ENCODE results near the gene METRN. TPM values are rescaled to one million over a fixed set of nuclear protein-coding genes. Genes with fewer than 3 reads are reported as not detected.

Gene METRN
- polyA plus RNA-seq, 1 donor (not counting 4 experiments of a cell fraction or from before 2014, with no cell fraction given) = 42.1 TPM

GRCh38 chr16:694863-695354, 20.0 kb upstream of the METRN start:
- H3K79me2 ChIP-seq (ENCODE audit: control insufficient read depth, insufficient read depth, low read length) = no peaks in the 10 kb centered on the region
- no peaks in the 10 kb centered on the region for H3K9me3 ChIP-seq (ENCODE audit: control insufficient read depth, low read depth, low read length)
- FAIRE-seq (no peak), DNase-seq (ENCODE audit: low read depth, low spot score) (no peak)
- no peak overlapping the region for H2AFZ ChIP-seq (ENCODE audit: control insufficient read depth, low read length)
- no peaks in the 10 kb centered on the region for H3K9me1 ChIP-seq (ENCODE audit: control insufficient read depth, extremely low read depth, insufficient read depth, low read length)
- peaks cover 6% of the 10 kb centered on the region for H3K4me1 ChIP-seq (ENCODE audit: control insufficient read depth, extremely low read depth, insufficient read depth, low read length)
- TF ChIP-seq CTCF (optimal IDR thresholded peaks at IDR 0.05 in 1 of 3, IDR thresholded peaks at IDR 0.05 in 1 of 3, conservative IDR thresholded peaks at IDR 0.05 in 1 of 3; ENCODE audit: extremely low read depth in 1 of 3, insufficient read depth in 2 of 3, low read length in 3 of 3) (no peak), EZH2 (IDR thresholded peaks at IDR 0.05; ENCODE audit: low read length) (no peak)
- H3K4me2 ChIP-seq (ENCODE audit: control insufficient read depth, extremely low read depth, insufficient read depth, low read depth, low read length) = peak overlapping the region; percentile 27
- H3K9ac ChIP-seq (ENCODE audit: control insufficient read depth, extremely low read depth, insufficient read depth, low read length) = no peak overlapping the region
- no peaks in the 10 kb centered on the region for H3K36me3 ChIP-seq (ENCODE audit: control insufficient read depth in 2 of 2, extremely low read depth in 1 of 2, insufficient read depth in 2 of 2, low read length in 2 of 2)
- dilution Hi-C loops (cut with MboI; ENCODE audit: extremely low pct_ligation_motif_present, low sequenced_read_pairs) = no loop called here
- H3K27me3 ChIP-seq (ENCODE audit: control insufficient read depth, extremely low read depth, insufficient read depth, low read length) = peaks cover 51% of the 10 kb centered on the region
- no peaks in the 10 kb centered on the region for H4K20me1 ChIP-seq (ENCODE audit: control insufficient read depth, extremely low read depth, insufficient read depth, low read length)
- no peak overlapping the region for H3K4me3 ChIP-seq (ENCODE audit: control insufficient read depth in 2 of 3, extremely low read depth in 1 of 3, insufficient read depth in 2 of 3, low read depth in 1 of 3, low read length in 3 of 3)
- H3K27ac ChIP-seq (ENCODE audit: control insufficient read depth, insufficient read depth, low read length) = no peak overlapping the region

- H3K4me3 ChIP-seq (ENCODE audit: control insufficient read depth in 2 of 3, extremely low read depth in 1 of 3, insufficient read depth in 2 of 3, low read depth in 1 of 3, low read length in 3 of 3) = peak overlapping the region in 1 of 3 experiments; percentile 41
- DNase-seq (ENCODE audit: low read depth, low spot score) (no peak), FAIRE-seq (peak; percentile 41)
- H3K4me1 ChIP-seq (ENCODE audit: control insufficient read depth, extremely low read depth, insufficient read depth, low read length) = peaks cover 6% of the 10 kb centered on the region
- H3K9ac ChIP-seq (ENCODE audit: control insufficient read depth, extremely low read depth, insufficient read depth, low read length) = no peak overlapping the region
- H2AFZ ChIP-seq (ENCODE audit: control insufficient read depth, low read length) = peak overlapping the region; percentile 16
- dilution Hi-C loops (cut with MboI; ENCODE audit: extremely low pct_ligation_motif_present, low sequenced_read_pairs) = no loop called here
- TF ChIP-seq CTCF (optimal IDR thresholded peaks at IDR 0.05 in 1 of 3, IDR thresholded peaks at IDR 0.05 in 1 of 3, conservative IDR thresholded peaks at IDR 0.05 in 1 of 3; ENCODE audit: extremely low read depth in 1 of 3, insufficient read depth in 2 of 3, low read length in 3 of 3) (no peak), EZH2 (IDR thresholded peaks at IDR 0.05; ENCODE audit: low read length) (peak; percentile 73)
- H3K36me3 ChIP-seq (ENCODE audit: control insufficient read depth in 2 of 2, extremely low read depth in 1 of 2, insufficient read depth in 2 of 2, low read length in 2 of 2) = no peaks in the 10 kb centered on the region
- no peaks in the 10 kb centered on the region for H4K20me1 ChIP-seq (ENCODE audit: control insufficient read depth, extremely low read depth, insufficient read depth, low read length)
- no peaks in the 10 kb centered on the region for H3K9me1 ChIP-seq (ENCODE audit: control insufficient read depth, extremely low read depth, insufficient read depth, low read length)
- H3K79me2 ChIP-seq (ENCODE audit: control insufficient read depth, insufficient read depth, low read length) = no peaks in the 10 kb centered on the region
- no peaks in the 10 kb centered on the region for H3K9me3 ChIP-seq (ENCODE audit: control insufficient read depth, low read depth, low read length)
- peaks cover 57% of the 10 kb centered on the region for H3K27me3 ChIP-seq (ENCODE audit: control insufficient read depth, extremely low read depth, insufficient read depth, low read length)
- peak overlapping the region; percentile 39 for H3K4me2 ChIP-seq (ENCODE audit: control insufficient read depth, extremely low read depth, insufficient read depth, low read depth, low read length)
- no peak overlapping the region for H3K27ac ChIP-seq (ENCODE audit: control insufficient read depth, insufficient read depth, low read length)
Observed at GRCh38 chr16:695355-696089, 19.4 kb upstream of the METRN start.
